Activated CD4-positive, CD25-positive, alpha-beta regulatory T cell treated with anti-CD3 and anti-CD28 coated beads, Interleukin-2, amount 50 U/mL, for 72 hours (primary cell): ENCODE measurements around the gene MST1R.
A peak's percentile ranks its signal among the peaks of the same experiment; 100 is the strongest.
"Not testable (repeated sequence)": the region's sequence is repeated elsewhere in the genome, so short reads cannot be mapped to it uniquely, and the experiment has no call there.

Source experiments
- DNase-seq: peaks from one replicate; pipeline ENCODE4 v3.0.0; 2021

The MST1R gene

GRCh38 chr3:49903451-49904424 lies at the start of gene MST1R:
MST1R (minus strand) TSS chr3:49903873; CDS start chr3:49903609, 264 bp downstream.
- peak; percentile 87 for DNase-seq

GRCh38 chr3:49952924-49953323 lies 49.3 kb upstream of the MST1R start:
- no peak for DNase-seq

DNA sequence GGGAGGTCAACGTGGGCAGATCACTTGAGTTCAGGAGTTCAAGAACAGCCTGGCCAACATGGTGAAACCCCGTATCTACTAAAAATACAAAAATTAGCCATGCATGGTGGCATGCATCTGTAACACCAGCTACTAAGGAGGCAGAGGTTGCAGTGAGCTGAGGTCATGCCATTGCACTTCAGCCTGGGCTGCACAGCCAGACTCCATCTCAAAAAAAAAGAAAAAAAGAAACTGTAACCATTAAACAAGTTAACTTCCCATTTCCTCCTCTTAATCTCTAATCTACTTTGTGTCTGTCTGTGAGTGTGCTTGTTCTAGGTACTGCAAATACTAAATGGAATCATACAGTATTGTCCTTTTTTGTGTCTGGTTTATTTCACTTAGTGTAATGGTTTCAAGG lies 39.0 kb upstream of the MST1R start:
- no peak for DNase-seq

GRCh38 chr3:49940667-49941249 lies 37.1 kb upstream of the MST1R start:
- DNase-seq: no peak

DNA sequence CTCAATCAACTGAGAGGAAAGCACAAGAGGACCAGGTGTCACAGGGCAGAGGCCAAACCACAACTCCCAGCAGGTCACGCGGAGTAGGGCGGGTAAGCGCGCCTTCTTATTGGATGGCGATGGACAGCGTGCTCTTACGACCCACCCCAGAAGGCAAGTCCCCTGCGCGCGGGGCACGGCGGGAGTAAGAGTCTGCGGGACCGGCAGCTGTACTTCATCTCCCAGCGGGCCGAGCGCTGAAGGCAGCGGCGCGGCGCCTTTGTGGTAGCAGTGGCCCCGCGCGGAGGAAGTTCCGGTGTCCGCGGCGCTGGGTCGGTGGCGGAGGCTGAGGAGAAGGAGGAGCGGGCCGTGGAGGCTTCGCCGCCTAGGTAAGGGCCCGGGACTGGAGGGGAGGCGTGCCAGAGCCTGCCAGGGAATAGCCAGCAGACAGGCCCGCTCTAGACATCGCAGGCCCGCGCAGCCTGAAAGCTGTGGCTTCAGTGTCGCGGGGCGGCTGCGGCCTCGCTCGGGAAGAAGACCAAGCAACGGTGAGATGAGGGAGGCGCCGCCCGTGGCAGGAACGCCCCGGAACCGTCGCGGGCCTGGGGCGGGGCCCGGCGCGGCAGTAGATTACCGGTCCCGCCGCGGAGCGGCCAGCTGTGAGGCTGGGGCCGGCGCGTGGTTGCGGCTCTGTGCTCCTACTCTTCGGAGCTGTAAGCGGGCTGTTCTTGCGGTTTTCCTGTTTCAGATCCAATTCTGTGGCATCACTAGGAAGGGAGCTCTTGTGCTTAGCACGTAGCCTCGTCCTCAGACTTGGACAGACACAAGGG lies 36.4 kb upstream of the MST1R start, which contains the start of gene RBM6:
TSS of gene RBM6 (plus strand) at position 293 of the 809 bp plus-strand sequence. CDS start 22,492 bp downstream, outside the sequence.
- DNase-seq: peak; percentile 93

- DNase-seq: no peak
Observed at GRCh38 chr3:49937090-49937489, 33.4 kb upstream of the MST1R start.

DNA sequence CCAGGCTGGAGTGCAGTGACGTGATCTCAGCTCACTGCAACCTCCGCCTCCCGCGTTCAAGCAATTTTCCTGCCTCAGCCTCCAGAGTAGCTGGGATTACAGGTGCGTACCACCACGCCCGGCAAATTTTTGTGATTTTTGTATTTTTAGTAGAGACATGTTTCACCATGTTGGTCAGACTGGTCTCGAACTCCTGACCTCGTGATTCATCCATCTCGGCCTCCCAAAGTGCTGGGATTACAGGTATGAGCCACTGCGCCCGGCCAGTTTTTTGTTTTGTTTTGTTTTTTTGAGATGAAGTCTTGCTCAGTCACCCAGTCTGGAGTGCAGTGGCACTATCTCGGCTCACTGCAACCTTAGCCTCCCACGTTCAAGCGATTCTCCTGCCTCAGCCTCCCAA lies 28.6 kb upstream of the MST1R start:
- not testable (repeated sequence) for DNase-seq

GRCh38 chr3:49930922-49931321 lies 27.2 kb upstream of the MST1R start:
- DNase-seq: no peak

DNA sequence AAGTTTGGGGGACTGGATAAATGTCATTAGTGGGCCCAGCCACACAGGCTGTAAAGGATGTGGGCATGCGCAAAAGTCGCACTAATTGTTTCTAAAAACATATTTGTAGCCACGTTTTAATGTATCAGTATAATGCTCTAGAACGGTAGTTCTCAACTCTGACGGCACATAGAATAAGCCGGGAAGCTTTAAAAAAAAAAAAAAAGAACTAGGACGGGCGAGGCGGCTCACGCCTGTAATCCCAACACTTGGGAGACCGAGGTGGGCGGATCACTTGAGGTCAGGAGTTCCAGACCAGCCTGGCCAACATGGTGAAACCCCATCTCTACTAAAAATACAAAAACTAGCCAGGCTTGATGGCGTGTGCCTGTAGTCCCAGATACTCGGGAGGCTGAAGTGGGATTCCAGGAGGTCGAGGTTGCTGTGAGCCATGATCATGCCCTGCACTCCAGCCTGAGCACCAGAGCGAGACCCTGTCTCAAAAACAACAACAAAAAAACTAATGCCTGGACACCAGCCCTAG lies 26.6 kb upstream of the MST1R start:
- DNase-seq: no peak

GRCh38 chr3:49929291-49930167 lies 25.9 kb upstream of the MST1R start, which contains the start of gene MON1A:
MON1A (minus strand) TSS chr3:49929811; CDS start chr3:49913346, 16,465 bp downstream.
- DNase-seq: peak; percentile 95

DNA sequence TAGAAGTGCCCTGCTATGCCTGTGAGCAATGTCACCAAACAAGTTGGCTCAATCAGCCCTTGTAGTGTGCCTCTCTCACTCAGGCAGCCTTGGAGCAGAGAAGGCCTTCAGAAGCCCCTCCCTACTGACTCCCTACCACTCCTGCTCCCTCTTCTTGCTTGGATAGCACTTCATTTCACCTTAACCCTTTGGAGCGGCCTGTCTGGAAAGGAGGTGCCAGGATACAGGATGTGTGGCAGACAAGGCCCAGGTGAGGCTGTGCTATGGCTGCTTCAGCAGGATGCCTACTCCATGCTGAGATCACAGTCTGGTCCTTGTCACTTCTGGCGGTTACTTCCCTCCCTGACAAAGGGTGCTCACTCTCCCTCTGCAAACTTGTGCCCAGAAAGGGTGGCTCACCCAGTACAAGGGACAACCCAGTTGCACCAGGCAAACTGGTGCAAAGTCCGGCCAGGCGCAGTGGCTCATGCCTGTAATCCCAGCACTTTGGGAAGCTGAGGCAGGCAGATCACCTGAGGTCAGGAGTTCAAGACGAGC lies 24.9 kb upstream of the MST1R start:
- no peak for DNase-seq

DNA sequence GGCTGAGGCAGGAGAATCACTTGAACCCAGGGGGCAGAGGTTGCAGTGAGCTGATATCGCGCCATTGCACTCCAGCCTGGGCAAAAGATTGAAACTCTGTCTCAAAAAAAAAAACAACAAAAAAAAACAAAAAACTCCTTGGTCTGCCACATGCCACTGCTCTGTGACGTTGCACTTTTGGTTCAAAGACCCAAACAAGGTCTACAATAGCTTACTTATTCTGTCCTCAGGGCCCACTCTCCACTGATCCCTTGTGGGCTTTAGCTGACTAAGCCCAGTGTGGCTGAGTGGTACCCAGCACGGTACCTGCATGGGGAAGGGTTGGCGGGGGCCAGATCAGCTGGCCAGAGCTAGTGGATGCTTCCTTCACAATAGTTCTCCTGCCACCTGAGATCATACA lies 24.1 kb upstream of the MST1R start:
- DNase-seq: no peak

GRCh38 chr3:49926117-49926728 lies 22.6 kb upstream of the MST1R start:
- no peak for DNase-seq

DNA sequence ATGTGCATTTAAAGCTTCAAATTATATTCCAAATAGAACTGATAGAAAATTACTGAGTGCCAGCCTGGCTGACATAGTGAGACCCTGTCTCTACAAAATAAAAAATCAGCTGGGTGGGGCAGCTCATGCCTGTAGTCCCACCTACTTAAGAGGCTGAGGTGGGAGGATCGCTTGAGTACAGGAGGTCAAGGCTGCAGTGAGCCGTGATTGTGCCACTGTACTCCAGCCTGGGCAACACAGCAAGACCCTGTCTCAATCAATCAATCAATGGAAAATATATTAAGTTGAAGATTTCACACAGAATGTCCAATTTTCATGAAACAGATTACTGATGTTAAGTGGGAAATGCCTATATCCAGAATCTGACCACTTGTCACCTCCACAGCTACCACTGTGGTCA lies 21.8 kb upstream of the MST1R start:
- DNase-seq: no peak

- DNase-seq: no peak
Observed at GRCh38 chr3:49924683-49925082, 21.0 kb upstream of the MST1R start.

GRCh38 chr3:49917806-49918590 lies 14.3 kb upstream of the MST1R start:
- DNase-seq: not testable (repeated sequence)

DNA sequence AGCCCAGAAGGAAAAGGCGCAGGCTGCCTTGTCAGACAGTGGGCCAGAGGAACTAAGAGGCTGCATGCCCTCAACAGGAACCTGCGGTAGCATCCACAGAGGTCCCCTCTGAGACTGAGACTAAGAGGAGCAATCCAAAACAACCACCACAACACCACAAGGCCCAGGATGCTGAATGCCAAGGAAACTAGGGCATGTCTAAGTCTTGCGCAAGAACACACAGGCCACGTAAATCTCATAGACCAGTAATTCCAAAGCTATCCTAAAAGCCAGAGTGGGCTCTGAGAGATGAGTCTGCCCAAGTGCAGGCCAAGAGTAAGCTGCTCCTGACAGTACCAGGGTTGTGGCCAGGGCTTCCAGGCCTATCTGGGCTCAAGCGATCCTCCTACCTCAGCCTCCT lies 13.0 kb upstream of the MST1R start:
- DNase-seq: no peak

DNA sequence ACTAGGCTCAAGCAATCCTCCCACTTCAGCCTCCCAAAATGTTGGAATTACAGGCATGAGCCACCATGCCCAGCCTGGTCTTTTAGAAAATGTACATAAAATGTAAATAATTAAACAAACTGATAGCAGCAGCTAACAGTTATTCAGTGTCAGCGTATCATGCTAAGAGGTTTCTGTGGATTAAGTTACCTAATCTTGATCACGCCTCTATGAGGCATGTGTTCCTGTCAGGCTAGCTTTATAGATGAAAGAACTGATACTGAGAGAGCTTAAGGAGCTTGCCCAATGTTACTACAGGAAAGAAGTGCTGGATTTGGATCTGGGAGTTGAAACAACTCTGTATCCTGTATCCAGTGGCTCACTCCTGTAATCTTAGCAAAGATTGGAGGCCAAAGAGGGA lies 11.2 kb upstream of the MST1R start:
- DNase-seq: no peak

GRCh38 chr3:49912881-49913281 lies 9.2 kb upstream of the MST1R start:
- DNase-seq: no peak

DNA sequence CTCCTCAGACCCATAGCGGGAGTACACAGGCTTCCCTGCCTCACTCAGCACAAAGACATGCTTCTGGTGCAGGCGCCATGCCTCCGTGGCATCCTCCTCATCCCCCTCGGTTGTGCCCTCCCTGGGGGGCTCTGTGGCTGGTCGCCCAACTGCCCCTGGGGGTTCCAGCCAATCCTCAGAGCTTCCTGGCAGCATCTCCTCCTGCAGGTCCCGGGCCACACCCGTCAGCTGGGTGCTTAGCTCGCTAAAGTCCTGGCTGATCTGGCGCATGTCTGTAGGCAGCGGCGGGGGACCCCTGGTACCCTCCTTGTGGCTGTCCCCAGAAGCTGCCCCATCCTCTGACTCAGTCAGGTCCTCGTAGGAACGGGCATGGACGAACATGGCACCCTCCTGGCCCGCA lies 7.9 kb upstream of the MST1R start:
- DNase-seq: no peak

DNA sequence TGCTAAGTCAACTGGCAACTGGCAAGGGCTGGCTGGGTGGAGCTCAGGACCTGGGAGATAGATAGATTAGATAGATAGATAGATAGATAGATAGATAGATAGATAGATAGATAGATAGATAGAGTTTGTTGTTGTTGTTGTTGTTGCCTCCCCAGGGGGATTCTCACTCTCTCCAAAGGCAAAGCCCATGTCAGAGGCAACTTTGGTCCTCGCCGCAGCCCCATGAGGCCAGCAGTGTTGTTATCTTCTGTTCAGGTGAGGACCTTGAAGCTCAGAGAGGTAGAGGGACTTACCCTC lies 7.4 kb upstream of the MST1R start:
- DNase-seq: no peak
